Astrocyte of the cerebellum (primary cell): Measurements from ENCODE around the gene IGFN1.

Source experiments
- DNase-seq: peaks from one replicate; pipeline ENCODE4 v3.0.0-alpha.2; 2011; ENCODE audit warnings: low read depth
- H3K4me3 ChIP-seq: 2 replicates; pipeline ENCODE4 v1.5.1; 2011; ENCODE audit warnings: mild to moderate bottlenecking, low read depth, low read length, moderate library complexity
- in situ Hi-C: cut with HindIII; loops from 2 replicates; pipeline ENCODE4 v1.10.0; 2017; ENCODE audit warnings: low sequenced_read_pairs
- TF ChIP-seq, protein P1 (sequence below): IDR thresholded peaks from 2 replicates; pipeline ENCODE4 v1.5.1; 2012; ENCODE audit warnings: low read length, low read depth, moderate library complexity, mild to moderate bottlenecking; ENCODE audit errors: missing control alignments

Gene IGFN1

DNA sequence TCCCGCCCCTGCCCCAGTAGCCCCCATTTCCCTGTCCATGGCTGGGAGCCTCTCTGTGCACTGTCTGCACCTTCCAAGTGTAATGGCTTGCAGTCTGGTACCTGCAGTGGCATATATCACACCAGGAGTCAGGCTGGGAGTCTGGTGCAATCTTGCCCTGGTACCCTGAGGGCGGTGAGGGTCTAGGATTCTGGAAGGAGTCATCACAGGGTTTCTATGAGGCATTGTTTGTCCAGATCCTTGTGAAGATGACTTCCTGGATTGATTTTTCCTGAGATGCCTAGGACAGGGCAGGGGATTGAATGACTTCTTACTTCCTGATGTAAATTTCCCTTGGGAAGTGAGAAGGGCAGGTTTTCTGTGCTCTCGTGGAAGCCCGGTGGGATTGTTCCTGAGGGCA lies 86.8 kb downstream of the IGFN1 start:
- TF ChIP-seq, protein P1, sequence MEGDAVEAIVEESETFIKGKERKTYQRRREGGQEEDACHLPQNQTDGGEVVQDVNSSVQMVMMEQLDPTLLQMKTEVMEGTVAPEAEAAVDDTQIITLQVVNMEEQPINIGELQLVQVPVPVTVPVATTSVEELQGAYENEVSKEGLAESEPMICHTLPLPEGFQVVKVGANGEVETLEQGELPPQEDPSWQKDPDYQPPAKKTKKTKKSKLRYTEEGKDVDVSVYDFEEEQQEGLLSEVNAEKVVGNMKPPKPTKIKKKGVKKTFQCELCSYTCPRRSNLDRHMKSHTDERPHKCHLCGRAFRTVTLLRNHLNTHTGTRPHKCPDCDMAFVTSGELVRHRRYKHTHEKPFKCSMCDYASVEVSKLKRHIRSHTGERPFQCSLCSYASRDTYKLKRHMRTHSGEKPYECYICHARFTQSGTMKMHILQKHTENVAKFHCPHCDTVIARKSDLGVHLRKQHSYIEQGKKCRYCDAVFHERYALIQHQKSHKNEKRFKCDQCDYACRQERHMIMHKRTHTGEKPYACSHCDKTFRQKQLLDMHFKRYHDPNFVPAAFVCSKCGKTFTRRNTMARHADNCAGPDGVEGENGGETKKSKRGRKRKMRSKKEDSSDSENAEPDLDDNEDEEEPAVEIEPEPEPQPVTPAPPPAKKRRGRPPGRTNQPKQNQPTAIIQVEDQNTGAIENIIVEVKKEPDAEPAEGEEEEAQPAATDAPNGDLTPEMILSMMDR, result no peak
- DNase-seq, result no peak
- no peak overlapping the region for H3K4me3 ChIP-seq
- in situ Hi-C loops, result loop anchor here (5.0 kb wide), 1 partner anchor 80 kb away; no protein-coding TSS in a partner anchor
